ENCODE data around the gene SAMD4B.
A peak's percentile ranks its signal among the peaks of the same experiment; 100 is the strongest.
"Not testable (repeated sequence)": the region's sequence is repeated elsewhere in the genome, so short reads cannot be mapped to it uniquely, and the experiment has no call there.

Gene SAMD4B

DNA sequence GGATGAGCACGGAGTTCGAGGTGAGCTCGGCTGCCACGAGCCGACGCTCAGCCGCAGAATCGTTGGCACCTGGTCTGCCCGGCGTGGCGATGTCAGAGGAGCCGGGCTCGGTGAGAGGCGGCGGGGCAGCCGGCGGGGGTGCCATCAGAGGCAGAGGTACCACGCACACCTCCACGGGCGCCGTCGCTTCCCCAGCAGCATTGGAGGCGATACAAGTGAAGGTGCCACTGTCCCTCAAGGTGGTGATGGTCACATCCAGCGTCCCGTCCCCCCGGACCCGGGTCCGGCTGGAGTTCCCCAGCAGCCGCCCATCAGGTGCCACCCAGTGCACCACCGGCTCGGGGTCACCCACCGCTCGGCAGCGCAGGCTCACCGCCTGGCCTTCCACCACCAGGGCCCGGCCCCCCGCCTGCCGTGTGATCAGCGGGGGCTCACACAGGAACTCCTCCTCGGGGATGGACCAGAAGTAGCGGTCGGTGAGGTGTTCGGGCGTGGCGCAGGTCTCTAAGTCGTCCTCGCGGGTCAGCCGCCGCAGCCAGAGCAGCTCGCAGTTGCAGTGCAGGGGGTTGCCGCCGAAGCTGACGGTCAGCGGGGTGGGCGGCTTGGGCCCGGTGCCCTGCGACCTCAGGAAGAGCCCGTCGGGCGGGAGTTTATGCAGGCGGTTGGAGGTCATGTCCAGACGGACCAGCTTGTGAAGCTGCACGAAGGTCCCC, 28.0 kb upstream of the SAMD4B start:
- DNase-seq (ENCODE audit: low read depth): no peak

DNA sequence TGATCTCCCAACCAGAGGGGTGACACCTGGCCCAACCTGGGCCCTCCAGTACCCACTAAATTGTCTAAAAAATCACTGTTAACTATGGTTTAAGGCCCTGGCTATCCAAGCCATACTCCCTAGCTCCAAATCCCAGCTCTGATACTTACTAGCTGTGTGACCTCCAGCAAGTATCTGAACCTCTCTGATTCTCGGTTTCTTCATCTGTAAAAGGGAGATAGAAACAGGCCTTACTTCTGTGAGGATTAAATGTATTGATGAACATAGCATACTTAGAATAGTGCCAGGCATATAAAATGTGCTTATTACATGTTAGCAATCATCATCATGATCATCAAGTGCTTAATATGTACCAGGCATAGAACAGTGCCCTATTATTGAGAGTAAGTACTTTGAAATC, 26.3 kb upstream of the SAMD4B start:
- DNase-seq (ENCODE audit: low read depth): no peak

DNA sequence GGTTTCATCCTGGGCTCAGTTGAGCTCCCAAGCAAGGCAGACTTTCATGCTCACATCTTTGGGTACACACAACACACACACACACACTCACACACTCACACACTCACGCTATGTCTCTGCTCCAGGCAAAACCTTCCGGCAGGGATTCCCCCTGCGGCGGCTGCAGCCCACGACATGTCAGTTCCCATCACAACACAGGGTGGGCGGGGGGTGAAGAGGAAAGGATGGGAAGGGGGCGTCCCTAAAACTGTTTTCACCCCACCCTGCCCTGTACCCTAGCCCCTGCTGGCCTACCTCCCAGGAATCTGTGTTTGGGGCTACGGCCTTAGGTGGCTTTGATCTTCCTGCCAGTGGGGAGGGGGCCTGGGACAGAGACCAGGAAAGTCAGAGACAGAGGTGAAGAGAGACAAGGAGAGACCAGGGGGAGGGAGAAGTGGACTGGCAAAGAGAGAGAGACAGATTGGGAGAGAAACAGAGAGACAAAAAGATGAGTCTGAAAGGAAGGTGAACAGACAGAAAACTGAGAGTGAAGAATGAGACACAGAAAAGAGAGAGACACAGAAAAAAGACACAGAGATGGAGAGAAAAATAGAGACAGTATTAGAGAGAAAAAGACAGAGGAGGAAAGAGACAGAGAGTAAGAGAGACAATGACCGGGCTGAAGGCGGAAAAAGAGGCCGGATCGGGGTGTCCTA, 25.4 kb upstream of the SAMD4B start:
- DNase-seq (ENCODE audit: low read depth): no peak

DNA sequence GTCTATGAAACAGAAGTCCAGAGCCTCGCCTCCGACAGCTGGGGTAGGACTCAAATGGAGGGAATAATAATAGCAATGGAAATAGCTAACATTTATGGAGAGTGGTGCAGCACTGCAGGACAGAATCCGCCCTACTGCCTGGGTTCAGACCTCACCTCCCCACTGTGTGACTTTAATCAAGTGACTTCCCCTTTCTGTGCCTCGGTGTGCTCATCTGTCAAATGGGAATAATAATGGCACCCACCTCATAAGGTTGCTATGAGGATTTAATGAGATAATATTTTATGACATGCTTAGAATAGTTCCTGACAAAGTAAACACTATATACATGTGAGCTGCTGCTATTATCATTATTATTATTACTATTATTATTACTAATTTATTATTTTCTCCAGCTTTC, 24.7 kb upstream of the SAMD4B start:
- DNase-seq (ENCODE audit: low read depth): no peak

DNA sequence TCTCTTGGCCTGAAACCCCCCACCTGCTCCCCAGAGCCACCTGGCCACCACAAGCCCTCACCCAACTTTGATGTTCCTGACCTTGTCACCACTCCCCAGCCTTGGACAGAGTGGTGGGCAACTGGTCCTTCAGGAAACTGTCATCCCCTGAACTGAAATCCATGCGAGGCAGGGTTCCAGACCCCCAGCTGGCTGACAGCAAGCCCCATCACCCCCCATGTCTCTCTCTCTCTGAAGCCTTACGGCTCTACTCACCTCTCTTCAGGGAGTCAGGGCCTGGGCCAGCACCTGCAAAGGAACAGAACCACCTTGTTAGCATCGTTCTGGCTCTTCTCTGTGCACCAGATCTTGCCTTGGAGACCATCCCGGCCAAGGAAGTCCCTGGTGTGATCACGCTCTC, 24.1 kb upstream of the SAMD4B start:
- no peak for DNase-seq (ENCODE audit: low read depth)

DNA sequence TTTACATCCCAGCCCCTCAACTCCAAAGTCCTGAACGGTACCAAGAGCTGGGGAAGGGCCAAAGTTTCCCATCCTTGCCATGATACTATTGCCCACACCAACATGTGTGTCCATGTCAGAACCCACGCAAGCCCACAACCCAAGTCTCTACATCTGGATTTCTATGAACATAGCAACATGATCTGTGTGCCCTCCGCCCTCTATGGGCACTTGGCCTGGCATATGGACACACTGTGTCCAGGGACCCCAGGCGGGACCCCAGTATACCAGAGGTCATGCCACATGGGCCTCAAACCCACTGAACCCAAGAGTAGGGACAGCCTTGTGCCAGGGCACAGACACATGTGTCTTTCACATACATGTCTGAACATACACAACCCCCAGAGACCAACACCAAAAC, 23.5 kb upstream of the SAMD4B start:
- no peak for DNase-seq (ENCODE audit: low read depth)

DNA sequence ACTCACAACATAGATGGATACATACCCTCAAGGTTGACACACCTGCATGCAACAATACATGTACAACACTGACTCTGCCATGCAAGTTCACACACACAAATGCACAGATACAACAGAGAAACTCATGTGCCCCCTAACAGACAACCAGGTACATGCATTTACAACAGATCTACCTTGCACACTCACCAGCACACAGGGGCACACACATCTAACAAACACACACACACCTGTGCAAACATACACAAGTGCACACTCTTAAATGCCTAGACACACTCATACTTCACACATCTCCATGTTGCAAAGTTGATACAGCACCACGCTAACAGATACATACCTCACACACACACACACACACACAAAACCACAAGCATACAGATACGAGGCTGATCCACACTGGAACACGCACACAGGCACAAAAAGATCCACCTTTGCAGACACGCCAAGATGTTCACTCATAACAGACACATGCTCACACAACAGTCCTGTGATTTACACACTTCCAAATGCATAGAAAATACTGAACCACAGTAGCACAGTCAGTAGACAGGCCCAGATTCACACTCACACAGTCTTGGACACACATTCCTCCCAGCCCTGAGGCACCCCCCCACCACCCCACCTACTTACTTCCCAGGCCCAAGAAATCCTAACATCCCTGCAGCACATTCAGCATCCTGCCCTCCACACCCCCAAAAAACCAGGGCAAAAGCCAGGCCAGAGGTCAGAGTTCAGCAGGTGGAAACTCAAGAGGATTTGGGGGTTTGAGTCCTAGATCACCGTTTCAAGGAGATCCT, 22.9 kb upstream of the SAMD4B start:
- no peak for DNase-seq (ENCODE audit: low read depth)

DNA sequence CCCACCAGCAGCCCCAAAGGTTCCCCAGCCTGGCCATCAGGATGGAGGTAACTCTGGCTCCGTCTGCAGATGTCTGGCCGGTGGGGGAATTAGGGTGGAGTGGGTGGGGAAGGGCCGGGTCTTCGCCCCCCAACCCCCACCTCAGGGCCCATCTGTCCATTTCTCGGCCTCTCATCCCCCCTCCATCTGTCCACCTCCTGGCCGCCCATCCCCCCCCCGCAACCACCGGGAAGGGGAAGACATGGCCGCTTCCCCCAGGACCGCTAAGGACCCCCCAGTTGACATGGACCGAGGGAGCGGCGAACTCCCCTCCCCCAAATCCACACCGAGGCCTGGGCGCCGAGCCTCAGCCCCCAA, 22.4 kb upstream of the SAMD4B start:
- DNase-seq (ENCODE audit: low read depth): no peak

DNA sequence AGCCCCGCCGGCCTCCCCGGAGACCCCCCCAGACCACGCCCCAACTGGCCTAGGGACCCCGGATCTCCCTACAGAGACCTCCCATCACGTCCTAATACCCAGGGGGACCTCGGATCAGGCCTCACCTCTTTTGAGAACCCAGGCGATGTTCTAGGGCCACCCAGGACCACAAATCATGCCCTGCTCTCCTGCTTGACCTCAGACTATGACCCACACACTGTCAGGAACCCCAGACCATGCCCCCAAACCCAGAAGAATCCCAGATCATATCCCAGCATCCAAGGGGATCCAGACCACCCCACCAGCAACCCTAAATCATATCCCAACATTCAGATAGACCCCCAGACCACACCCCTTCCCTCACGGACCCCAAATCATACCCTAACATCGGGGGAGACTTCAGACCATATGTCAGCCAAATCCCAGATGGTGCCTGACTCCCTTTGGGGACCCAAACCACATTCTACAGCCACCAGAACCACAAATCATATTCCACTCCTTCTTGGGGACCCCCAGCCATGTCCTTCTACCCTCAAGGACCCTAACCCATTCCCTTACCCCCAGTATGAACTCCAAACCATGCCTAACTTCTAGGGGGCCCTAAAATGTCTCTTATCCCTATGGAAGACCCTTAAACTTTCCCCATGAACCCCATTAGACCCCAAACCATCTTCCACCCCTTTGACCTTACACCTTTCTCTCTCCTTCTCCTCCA, 20.9 kb upstream of the SAMD4B start:
- no peak for DNase-seq (ENCODE audit: low read depth)

DNA sequence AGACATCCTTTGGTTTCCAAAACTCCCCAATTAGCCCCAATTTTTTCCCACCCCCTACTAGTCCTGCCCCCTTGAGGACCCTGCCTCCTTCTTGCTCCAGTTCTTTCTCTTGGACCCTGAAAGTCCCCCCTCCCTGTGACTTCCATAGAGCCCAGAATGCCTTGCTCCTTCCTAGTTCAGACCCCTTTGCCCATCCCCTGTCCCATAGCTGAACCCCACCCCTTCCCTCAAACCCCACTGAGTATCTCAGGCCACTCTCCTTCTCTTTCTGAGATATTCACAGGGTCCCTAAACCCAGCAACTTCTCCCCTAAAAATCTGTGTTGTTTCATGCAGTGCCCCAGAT, 20.4 kb upstream of the SAMD4B start:
- no peak for DNase-seq (ENCODE audit: low read depth)

DNA sequence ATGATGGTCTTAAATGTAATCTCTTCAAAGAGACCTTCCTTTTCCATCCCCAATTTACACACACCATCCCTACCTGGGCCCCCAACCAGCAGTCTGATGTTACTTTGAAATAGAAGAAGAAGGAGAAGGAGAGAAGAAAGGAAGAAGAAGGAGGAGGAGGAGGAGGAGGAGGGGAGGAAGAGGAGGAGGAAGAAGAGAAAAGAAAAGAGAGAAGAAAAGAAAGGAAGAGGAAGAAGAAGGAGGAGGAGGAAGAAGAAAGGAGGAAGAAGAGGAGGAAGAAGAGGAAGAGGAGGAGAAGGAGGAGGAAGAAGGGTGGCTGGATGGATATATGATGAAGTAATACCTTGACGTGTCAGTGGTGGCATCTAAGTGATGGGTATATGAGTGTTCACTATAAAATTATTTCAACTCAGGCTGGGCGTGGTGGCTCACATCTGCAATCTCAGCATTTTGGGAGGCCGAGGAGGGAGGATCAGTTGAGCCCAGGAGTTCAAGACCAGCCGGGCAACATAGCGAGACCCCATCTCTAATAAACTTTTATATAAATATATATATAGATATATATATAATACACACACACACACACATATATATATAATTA, 17.9 kb upstream of the SAMD4B start:
- DNase-seq (ENCODE audit: low read depth): no peak

DNA sequence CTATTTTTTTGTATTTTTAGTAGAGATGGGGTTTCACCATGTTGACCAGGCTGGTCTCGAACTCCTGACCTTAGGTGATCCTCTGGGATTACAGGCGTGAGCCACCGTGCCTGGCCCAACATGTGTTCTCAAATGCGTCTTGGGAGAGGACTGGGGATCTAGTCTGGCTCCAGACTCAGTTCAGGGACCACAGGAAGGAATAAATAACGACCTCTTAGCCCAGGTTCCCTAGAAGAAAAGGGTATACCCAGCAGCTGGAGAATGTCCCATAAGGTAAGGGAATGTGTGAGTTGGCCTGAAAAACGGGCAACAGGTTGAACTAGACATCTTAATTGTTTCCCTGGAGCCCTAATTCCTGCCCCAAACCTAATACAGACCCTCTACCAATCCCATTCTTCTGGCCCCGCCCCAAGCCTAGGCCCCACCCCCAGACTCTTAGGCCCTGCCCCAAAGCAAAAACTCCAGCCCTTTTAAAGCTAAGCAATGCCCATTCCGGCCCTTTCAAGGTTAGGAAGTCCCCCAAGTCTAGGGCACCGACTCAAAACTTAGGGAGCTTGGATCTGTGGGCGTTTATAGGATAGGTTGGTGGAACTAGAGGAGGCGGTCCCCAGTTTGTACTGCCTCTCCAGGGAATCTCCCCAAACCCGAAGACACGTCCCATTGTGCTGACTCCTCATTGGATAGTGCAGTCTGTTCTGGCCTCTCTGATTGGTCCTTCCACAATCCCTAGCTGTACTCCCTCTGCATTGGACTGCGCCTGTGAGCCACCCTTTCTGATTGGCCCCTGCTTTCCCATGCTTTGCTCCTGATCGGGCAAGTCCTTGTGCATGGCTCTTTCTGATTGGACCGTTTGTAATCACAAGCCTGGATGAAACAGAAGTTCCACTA, 16.2 kb upstream of the SAMD4B start:
- DNase-seq (ENCODE audit: low read depth): no peak

DNA sequence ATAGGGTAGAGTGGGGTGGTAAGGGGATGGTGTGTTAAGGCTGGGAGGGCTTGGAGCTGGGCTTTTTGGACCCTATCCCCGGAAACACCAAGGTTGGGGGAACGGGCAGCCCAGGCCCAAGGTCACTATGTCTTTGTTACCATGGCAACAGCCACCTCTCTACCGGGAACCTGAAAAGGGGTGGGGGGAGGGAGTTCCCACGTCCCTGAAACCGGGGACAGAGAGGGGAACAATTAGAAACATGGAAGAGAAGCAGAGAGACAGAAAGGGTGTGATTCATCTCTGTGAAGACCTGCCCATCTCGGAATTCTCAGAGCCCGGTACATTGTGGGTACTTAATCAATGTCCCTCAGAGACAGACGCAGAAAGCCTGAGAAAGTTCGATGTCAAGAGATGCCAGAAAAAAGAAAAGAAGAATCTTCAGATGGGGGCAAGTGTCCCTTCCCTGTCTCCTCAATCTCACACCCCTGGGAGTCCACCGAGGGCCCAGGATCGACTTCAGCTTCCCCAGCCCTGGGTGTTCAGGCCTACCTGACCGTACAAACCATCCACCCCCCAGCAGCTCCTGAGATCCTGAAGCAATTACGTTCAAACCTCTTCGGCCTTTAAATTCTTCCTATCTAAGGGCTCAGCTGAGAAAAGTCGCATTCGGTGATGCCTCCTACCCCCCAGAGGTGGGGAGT, 14.7 kb upstream of the SAMD4B start:
- DNase-seq (ENCODE audit: low read depth): no peak

DNA sequence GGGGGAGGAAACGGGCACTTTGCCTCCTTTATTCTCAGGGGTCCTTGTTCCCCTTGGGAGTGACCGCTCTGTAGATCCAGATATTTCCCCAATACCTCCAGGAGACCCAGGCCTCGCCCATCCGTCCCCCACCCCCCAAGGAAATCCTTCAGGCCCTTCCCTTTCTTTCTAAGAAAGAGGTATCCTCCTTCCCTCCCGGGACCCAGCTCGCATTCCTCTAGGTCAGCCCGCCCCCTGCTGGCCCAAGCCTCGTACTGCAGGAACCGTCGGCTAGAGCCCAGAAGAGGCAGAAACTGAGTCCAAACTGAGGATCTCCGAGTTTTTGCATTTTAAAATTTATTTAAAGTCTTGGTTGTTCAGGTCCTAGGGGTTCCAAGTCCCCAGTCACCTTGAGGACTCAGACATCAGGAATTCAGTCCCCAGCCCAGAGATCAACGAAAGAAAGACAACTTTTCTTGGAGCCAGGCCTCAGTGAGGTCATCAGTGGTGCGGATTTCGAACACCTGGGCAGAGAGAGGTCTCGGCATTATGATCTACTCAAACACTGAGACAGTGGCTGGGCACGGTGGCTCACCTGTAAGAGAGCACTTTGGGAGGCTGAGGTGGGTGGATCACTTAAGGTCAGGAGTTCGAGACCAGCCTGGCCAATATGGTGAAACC, 14.0 kb upstream of the SAMD4B start:
- DNase-seq (ENCODE audit: low read depth): peak; percentile 65

DNA sequence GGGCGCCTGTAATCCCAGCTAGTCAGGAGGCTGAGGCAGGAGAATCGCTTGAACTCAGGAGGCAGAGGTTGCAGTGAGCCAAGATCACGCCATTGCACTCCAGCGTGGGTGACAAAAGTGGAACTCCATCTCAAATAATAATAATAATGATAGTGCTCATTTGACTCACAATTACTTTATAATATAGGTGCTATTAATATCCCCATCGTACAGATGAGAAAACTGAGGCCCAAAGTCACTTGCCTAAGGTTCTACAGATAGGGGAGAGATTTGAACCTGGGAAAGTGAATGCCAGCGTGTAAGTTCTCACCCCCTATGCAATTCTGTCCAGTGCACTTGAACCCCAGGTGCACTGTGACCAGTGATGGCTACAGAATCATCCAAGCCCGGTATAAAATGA, 12.3 kb upstream of the SAMD4B start:
- no peak for DNase-seq (ENCODE audit: low read depth)

DNA sequence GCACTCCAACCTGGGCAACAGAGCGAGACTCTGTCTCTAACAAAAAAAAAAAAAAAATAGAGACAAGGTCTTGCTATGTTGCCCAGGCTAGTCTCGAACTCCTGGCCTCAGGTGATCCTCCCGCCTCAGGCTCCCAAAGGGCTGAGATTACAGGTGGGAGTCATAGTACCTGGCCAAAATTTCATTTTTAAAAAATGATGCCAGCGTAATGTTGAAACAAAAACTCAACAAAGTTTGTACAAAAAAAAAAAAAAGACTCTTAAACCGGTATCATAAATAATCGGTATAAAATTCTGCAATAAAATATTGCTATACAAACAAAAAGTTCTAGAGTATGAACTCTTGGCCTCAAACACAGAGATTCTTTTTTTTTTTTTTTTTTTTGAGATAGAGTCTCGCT, 9.9 kb upstream of the SAMD4B start:
- no peak for DNase-seq (ENCODE audit: low read depth)

DNA sequence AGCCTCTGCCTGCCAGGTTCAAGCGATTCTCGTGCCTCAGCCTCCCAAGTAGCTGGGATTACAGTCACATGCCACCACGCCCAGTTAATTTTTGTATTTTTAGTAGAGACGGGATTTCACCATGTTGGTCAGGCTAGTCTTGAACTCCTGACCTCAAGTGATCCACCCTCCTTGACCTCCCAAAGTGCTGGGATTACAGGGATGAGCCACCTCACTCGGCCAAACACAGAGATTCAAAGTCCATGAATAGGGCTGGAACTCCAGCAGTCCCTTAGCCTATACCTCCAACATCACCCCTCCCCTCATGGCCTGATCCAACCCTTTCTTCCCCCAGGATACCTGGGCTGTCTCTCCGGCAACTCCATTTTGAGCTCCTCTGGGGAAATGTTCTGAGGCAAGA, 9.5 kb upstream of the SAMD4B start:
- not testable (repeated sequence) for DNase-seq (ENCODE audit: low read depth)

DNA sequence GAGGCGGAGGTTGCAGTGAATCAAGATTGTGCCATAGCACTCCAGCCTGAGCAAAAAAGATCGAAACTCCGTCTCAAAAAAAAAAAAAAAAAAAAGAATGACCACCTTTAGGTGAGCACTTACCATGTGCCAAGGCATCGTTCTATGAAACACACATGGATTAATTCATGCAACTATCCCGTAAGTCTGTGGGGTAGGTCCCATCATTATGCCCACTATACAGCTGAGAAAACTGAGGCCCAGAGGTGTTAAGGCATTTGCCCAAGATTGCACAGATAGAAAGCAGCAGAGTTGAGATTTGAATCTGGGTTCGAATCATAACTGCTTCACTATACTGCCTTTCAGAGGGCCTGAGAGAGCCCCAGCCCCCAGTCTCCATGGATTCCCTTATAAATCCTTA, 8.7 kb upstream of the SAMD4B start:
- no peak for DNase-seq (ENCODE audit: low read depth)

DNA sequence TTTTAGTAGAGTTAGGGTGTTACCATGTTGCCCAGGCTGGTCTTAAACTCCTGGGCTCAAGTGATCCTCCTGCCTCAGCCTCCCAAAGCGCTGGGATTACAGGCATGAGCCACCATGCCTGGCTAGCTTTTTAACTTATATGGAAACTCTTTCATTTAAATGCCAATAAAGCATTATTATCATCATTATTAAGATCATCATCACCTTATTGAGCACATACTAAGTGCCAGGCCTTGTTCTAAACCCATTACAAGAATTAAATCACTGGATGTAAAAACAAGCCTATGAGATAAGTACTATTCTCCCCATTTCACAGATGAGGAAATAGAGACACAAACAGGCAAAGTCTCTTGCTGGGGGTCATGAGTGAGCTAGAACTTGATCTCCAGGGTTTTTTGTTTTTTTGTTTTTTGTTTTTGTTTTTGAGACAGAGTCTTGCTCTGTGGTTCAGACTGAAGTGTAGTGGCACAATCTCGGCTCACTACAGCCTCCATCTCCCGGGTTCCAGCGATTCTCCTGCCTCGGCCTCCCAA, 7.7 kb upstream of the SAMD4B start:
- no peak for DNase-seq (ENCODE audit: low read depth)

DNA sequence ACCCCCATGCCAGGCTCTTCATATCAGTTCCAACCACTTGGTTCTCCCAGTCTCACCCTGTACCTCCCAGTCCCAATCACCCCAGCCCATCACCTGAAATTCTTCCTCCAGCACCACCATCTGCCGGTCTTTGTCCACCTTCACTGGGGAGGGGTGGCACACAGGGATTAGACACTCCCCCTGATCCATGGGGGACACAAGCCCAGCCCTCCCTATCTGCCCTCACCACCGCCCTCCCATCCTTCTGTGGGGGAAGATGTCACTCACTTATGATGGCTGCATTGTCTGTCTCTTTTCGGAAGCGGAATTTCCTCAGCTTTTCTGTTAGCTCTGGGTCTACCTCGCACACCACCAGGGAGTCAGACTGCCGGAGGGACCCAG, 7.1 kb upstream of the SAMD4B start:
- DNase-seq (ENCODE audit: low read depth): no peak

All from activated T-helper 1 cell treated with Interleukin-2 at 50 U/mL for 16 hours (primary cell).